GM06990 (cell line): Measurements from ENCODE around the gene METTL4.

ENCODE experiments used
- DNase-seq: peaks from one replicate; pipeline ENCODE4 v3.0.0-alpha.2; 2011; ENCODE audit not compliant: insufficient read length; ENCODE audit errors: extremely low read depth
- H3K27me3 ChIP-seq: replicated peaks from 2 replicates; pipeline ENCODE4 v1.6.0; 2011; ENCODE audit warnings: low read length; ENCODE audit not compliant: control insufficient read depth, insufficient read depth
- H3K36me3 ChIP-seq: 2 replicates; pipeline ENCODE4 v1.5.1; 2011; ENCODE audit warnings: low read length; ENCODE audit not compliant: control insufficient read depth, insufficient read depth
- H3K4me3 ChIP-seq: replicated peaks from 2 replicates; pipeline ENCODE4 v1.5.1; 2011; ENCODE audit warnings: low read depth, mild to moderate bottlenecking, control low read depth, low read length
- TF ChIP-seq, protein P1 (sequence below): IDR thresholded peaks from 2 replicates; pipeline ENCODE4 v1.5.1; 2011; ENCODE audit warnings: low read length, control low read depth, mild to moderate bottlenecking, inconsistent platforms; ENCODE audit not compliant: insufficient read depth, poor library complexity, severe bottlenecking

Gene METTL4

DNA sequence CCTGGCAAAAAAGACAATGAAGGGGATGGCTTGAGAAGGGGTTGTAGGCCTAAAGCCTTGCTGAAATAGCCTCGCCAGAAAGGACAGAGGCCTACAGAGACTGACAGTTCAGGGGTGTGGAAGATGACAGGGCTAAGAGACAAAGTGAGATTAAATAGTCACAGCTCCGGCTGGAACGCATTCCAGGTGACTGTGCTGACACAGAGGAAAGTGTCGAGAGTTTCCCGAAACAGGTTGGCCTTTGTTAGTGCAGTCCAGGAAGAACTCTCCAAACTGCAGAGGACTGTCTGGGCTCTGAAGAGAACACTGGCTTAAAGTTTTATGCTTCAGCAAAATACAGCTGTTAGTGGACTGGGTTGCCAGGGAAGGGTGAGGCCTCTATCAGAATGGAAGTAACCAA lies 52.8 kb downstream of the METTL4 start:
- no peaks in the 10 kb centered on the region for H3K27me3 ChIP-seq
- no peak for DNase-seq
- no peaks in the 10 kb centered on the region for H3K36me3 ChIP-seq
- H3K4me3 ChIP-seq: no peak overlapping the region
- TF ChIP-seq, protein P1, sequence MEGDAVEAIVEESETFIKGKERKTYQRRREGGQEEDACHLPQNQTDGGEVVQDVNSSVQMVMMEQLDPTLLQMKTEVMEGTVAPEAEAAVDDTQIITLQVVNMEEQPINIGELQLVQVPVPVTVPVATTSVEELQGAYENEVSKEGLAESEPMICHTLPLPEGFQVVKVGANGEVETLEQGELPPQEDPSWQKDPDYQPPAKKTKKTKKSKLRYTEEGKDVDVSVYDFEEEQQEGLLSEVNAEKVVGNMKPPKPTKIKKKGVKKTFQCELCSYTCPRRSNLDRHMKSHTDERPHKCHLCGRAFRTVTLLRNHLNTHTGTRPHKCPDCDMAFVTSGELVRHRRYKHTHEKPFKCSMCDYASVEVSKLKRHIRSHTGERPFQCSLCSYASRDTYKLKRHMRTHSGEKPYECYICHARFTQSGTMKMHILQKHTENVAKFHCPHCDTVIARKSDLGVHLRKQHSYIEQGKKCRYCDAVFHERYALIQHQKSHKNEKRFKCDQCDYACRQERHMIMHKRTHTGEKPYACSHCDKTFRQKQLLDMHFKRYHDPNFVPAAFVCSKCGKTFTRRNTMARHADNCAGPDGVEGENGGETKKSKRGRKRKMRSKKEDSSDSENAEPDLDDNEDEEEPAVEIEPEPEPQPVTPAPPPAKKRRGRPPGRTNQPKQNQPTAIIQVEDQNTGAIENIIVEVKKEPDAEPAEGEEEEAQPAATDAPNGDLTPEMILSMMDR: no peak

DNA sequence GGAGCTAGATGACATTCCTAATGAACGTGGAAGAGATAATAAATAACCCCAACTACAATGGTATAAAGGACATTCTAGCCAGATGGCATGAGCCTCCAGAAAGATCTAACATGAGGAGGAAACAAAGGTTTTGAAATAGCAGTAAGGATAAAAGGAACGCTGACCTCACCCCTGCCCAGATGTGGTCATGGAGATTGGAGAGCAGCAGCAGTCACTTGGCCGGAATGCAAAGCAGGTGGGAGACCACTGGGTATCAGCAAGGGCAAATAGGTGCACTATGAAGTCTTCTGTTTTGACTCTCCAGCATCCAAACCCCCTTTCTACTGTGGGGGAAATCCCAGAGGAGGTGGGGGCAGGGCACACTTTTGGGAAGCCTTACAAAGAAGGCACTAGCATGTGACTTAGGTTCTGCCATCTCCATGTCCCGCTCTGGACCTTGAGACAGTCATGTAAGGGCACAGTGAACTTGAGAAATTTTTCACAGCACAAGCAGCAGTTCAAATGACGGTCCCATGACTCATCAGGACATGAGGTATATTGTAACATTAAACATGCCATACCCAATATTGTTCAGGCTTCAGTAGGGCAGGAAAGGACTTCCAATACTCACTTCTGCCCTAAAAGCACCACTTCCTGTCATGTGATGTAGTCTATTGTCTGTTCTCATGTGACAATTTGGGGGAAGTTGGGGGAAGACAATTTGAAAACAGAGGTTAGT lies 55.2 kb downstream of the METTL4 start:
- Histone ChIP-seq H3K4me3 (no peak overlapping the region), H3K27me3 (no peaks in the 10 kb centered on the region), H3K36me3 (no peaks in the 10 kb centered on the region)
- TF ChIP-seq, protein P1: no peak
- DNase-seq: no peak

DNA sequence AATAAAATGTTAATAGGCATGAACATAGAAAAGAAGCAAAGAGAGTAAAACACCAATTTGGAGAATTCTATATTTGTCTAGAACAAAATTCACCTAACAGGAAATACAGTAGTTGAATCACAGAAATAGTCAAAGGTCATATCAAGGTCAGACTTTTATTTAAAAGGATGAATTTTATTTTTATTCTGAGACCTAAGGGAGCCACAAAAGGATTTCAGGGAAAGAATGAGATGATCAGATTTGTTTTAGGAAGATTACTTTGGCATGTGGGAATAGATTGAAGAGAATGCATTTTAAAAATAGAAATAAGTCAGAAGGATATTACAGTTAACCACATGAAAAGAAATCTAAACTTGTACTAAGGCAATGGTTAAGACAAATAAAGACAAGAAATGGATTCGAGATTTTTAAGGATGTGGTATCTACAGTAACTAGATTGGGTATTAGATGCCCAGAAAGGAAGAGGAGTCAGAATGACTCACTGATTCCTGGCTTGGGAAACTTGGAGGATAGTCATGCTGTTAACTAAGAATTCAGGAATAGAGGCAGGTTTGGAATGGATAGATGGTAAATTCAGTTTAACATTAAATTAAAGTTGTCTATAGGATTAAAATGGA lies 56.0 kb downstream of the METTL4 start:
- Histone ChIP-seq H3K4me3 (no peak overlapping the region), H3K36me3 (no peaks in the 10 kb centered on the region), H3K27me3 (no peaks in the 10 kb centered on the region)
- TF ChIP-seq, protein P1: no peak
- no peak for DNase-seq

DNA sequence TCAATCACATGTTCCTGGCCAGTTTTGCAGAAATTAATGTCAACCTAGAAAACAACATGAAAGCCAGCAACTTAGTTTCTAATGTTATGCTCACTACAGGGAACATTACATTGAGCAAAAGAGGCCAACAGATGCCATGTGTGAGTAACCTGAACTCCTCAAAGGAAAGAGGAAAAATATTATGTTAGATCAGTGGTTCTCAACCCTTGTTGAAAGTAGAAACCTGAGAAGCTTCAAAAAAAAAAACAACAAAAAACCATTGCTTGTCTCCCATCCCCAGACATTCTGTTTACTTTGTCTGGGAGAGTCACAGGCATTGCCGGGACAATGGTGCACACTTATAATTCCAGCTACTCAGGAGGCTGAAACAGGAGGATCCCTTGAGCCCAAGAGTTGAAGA lies 57.7 kb downstream of the METTL4 start:
- TF ChIP-seq, protein P1: no peak
- Histone ChIP-seq H3K4me3 (no peak overlapping the region), H3K36me3 (no peaks in the 10 kb centered on the region), H3K27me3 (no peaks in the 10 kb centered on the region)
- DNase-seq: no peak

DNA sequence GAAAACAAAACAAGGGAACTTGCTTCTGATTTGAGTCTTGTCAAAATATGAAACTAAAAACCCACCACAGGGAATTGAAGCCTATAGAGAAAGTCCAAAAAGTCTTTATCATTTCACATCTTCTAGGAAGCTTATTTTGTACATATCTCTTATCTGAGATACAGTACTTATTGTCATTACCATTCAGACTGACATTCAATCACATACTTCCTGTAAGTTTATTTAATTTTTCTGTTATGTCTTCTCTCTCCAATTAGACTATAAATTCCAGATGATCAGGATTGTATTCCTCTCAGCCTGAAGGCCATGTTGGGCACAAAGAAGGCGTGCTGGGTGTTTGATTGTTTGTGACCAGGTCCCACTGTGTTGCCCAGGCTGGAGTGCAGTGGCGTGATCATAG lies 59.2 kb downstream of the METTL4 start:
- Histone ChIP-seq H3K36me3 (no peaks in the 10 kb centered on the region), H3K4me3 (no peak overlapping the region), H3K27me3 (no peaks in the 10 kb centered on the region)
- TF ChIP-seq, protein P1: no peak
- no peak for DNase-seq

DNA sequence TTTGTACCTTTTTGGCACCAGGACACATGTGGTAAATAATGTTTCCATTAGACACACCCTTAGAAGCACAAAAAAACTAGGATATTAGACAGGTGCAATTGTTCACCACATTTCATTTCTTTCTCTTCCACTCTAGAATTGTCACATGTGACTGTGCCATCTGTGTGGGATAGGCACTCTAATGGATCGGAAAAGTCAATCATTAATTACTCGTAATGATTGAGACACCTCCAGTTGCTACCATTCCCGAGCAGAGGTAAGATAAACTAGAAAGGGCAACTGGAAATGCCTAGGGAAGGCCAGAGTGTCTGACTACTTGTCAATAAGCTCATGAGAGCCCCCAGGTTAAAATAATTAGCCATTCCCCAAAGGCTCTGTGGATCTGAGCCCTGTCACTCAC lies 59.9 kb downstream of the METTL4 start:
- Histone ChIP-seq H3K4me3 (no peak overlapping the region), H3K36me3 (no peaks in the 10 kb centered on the region), H3K27me3 (no peaks in the 10 kb centered on the region)
- TF ChIP-seq, protein P1: no peak
- no peak for DNase-seq
